Measurements from ENCODE around the gene STAT1. TPM values are rescaled to one million over a fixed set of nuclear protein-coding genes. Genes with fewer than 3 reads are reported as not detected.
A peak's percentile ranks its signal among the peaks of the same experiment; 100 is the strongest.

Gene STAT1
- total and polyA plus RNA-seq, 10 of the 15 experiments (the other 5 are each of a cell fraction or from before 2014, with no cell fraction given) = 81.8 to 398 (median 307) TPM

GRCh38 chr2:191051825-191052778 lies 38.1 kb upstream of the STAT1 start (continued):
- 0 out of 2 replicates have a peak, but pooled peaks have one; percentile 43 for TF ChIP-seq ZNF592 (IDR thresholded peaks at IDR 0.05)

GRCh38 chr2:191051177-191051576 lies 37.2 kb upstream of the STAT1 start:
- no peak for FAIRE-seq
- Histone ChIP-seq H3K4me3 (no peak overlapping the region), H2AFZ (ENCODE audit: control insufficient read depth, low read depth, low read length) (no peak overlapping the region), H3K36me3 (ENCODE audit: control insufficient read depth in 2 of 2, insufficient read depth in 2 of 2, low read length in 1 of 2) (no peaks in the 10 kb centered on the region), H3K27ac (ENCODE audit: control insufficient read depth, insufficient read depth) (no peak overlapping the region), H3K27me3 (replicated peaks in 1 of 2; ENCODE audit: control insufficient read depth in 2 of 2, insufficient read depth in 2 of 2, low read length in 1 of 2) (no peaks in the 10 kb centered on the region), H3K9me3 (replicated peaks; ENCODE audit: control insufficient read depth, insufficient read depth, low read length) (no peaks in the 10 kb centered on the region), H4K20me1 (ENCODE audit: control insufficient read depth, insufficient read depth) (no peaks in the 10 kb centered on the region), H3K79me2 (ENCODE audit: control insufficient read depth, insufficient read depth, low read length) (no peaks in the 10 kb centered on the region), H3K4me1 (ENCODE audit: control insufficient read depth, insufficient read depth, low read length) (peaks cover 6% of the 10 kb centered on the region), H3K9ac (ENCODE audit: control insufficient read depth, insufficient read depth, low read length) (no peak overlapping the region), H3K4me2 (ENCODE audit: control insufficient read depth, insufficient read depth) (no peak overlapping the region)
- ATAC-seq = no peak
- SMC1A ChIA-PET (ENCODE audit: uncharacterized antibody, unreplicated experiment) = interaction anchor here (0.7 to 8.2 kb wide), 24 partner anchors 8 to 501 kb away, joined by 3 to 393 read pairs (median 6); partner anchors contain the start of gene STAT4
- RAD21 ChIA-PET (ENCODE audit: unreplicated experiment) = interaction anchor here (0.9 to 8.3 kb wide), 15 partner anchors 10 to 267 kb away, joined by 3 to 324 read pairs (median 4); partner anchors contain the start of gene STAT4
- in situ Hi-C loops (cut with MboI) = loop anchor here (5.0 to 10.0 kb wide), 2 partner anchors 101 to 474 kb away; partner anchors contain the start of gene STAT4
- 25% methylated on average over 3 of the region's 3 CpGs for WGBS (ENCODE audit: insufficient coverage, insufficient replicate concordance, low lambda C conversion rate, missing lambda C conversion rate)
- POLR2A ChIA-PET = interaction anchor here (0.7 to 2.6 kb wide), 3 partner anchors 39 to 104 kb away, joined by 3 to 13 read pairs (median 3); no protein-coding TSS in a partner anchor
- no TSS peak for BruUV-seq (replicated peaks)
- intact Hi-C loops (cut with micrococcal nuclease; ENCODE audit: unreplicated experiment) = loop anchor here (10.0 kb wide), 1 partner anchor 254 kb away; no protein-coding TSS in a partner anchor
- DNase-seq (ENCODE audit: low read depth, low spot score) = no peak
- CTCF ChIA-PET = interaction anchor here (0.5 to 9.4 kb wide), 32 partner anchors 11 to 1804 kb away, joined by 3 to 659 read pairs (median 8); partner anchors contain the start of gene STAT4
- TF ChIP-seq CHD1 (IDR thresholded peaks at IDR 0.05; ENCODE audit: low read depth, low read length) (no peak), NBN (IDR thresholded peaks at IDR 0.05) (no peak), ZBTB4 (CRISPR knock-in tag; IDR thresholded peaks at IDR 0.05) (no peak), PAX8 (IDR thresholded peaks at IDR 0.05) (no peak), POLR2A (IDR thresholded peaks at IDR 0.05; ENCODE audit: low read depth, low read length) (no peak), EZH2 (IDR thresholded peaks at IDR 0.05; ENCODE audit: borderline replicate concordance, control insufficient read depth, low read depth, low read length) (no peak), IKZF1 (conservative IDR thresholded peaks at IDR 0.05) (no peak), ZNF592 (IDR thresholded peaks at IDR 0.05) (no peak)

Measured in GM12878 (cell line).